PFSK-1 (cell line): ENCODE results near the gene CFAP299.

Experiments
- POLR2AphosphoS5 ChIP-seq: IDR thresholded peaks from 2 replicates; pipeline ENCODE4 v1.6.1; 2012; ENCODE audit warnings: low read depth, mild to moderate bottlenecking, control low read depth, low read length, moderate library complexity
- SIN3A ChIP-seq: IDR thresholded peaks from 2 replicates; pipeline ENCODE4 v1.6.1; 2012; ENCODE audit warnings: mild to moderate bottlenecking, low read length, moderate library complexity, borderline replicate concordance; ENCODE audit not compliant: insufficient read depth
- TF ChIP-seq, protein P1 (sequence below), 2 experiments: IDR thresholded peaks; 2 replicates each; pipeline versions ENCODE4 v1.6.1 to v1.8.0; 2011 to 2012; ENCODE audit warnings: low read depth in 2 of 2, low read length in 2 of 2, control low read depth in 1 of 2, inconsistent platforms in 1 of 2, mild to moderate bottlenecking in 1 of 2, moderate library complexity in 1 of 2; ENCODE audit not compliant: insufficient read depth in 1 of 2

- TF ChIP-seq, protein P1, sequence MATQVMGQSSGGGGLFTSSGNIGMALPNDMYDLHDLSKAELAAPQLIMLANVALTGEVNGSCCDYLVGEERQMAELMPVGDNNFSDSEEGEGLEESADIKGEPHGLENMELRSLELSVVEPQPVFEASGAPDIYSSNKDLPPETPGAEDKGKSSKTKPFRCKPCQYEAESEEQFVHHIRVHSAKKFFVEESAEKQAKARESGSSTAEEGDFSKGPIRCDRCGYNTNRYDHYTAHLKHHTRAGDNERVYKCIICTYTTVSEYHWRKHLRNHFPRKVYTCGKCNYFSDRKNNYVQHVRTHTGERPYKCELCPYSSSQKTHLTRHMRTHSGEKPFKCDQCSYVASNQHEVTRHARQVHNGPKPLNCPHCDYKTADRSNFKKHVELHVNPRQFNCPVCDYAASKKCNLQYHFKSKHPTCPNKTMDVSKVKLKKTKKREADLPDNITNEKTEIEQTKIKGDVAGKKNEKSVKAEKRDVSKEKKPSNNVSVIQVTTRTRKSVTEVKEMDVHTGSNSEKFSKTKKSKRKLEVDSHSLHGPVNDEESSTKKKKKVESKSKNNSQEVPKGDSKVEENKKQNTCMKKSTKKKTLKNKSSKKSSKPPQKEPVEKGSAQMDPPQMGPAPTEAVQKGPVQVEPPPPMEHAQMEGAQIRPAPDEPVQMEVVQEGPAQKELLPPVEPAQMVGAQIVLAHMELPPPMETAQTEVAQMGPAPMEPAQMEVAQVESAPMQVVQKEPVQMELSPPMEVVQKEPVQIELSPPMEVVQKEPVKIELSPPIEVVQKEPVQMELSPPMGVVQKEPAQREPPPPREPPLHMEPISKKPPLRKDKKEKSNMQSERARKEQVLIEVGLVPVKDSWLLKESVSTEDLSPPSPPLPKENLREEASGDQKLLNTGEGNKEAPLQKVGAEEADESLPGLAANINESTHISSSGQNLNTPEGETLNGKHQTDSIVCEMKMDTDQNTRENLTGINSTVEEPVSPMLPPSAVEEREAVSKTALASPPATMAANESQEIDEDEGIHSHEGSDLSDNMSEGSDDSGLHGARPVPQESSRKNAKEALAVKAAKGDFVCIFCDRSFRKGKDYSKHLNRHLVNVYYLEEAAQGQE (IDR thresholded peaks at IDR 0.05; ENCODE audit: insufficient read depth in 1 of 2, low read depth in 2 of 2, low read length in 2 of 2): no peak
- TF ChIP-seq POLR2AphosphoS5 (no peak), SIN3A (no peak)
These were observed 395.9 kb downstream of the CFAP299 start for GRCh38 chr4:80731436-80731835.
